HepG2 (cell line): ENCODE results near the gene OR1S2. TPM values are rescaled to one million over a fixed set of nuclear protein-coding genes. Genes with fewer than 3 reads are reported as not detected.

Source experiments
- ARID2 ChIP-seq: sonication (generic); formaldehyde crosslinking; IDR thresholded peaks from 2 replicates; pipeline ENCODE4 v1.8.1; 2022; ENCODE audit warnings: mild to moderate bottlenecking, missing genetic modification reagents, borderline replicate concordance
- GABPB1 ChIP-seq: IDR thresholded peaks from 2 replicates; pipeline ENCODE4 v1.6.1; 2016; ENCODE audit warnings: mild to moderate bottlenecking, missing genetic modification reagents, moderate library complexity, missing compliant biosample characterization
- HHEX ChIP-seq: IDR thresholded peaks from 2 replicates; pipeline ENCODE4 v1.6.1; 2016; ENCODE audit warnings: control low read depth
- HMG20B ChIP-seq: conservative IDR thresholded peaks from 2 replicates; pipeline ENCODE4 v1.6.1; 2016; ENCODE audit warnings: missing genetic modification reagents, missing compliant biosample characterization
- HNRNPUL1 ChIP-seq: fragments of 200-400 bp; formaldehyde crosslinking; IDR thresholded peaks from 2 replicates; pipeline ENCODE4 v1.6.1; 2017; ENCODE audit warnings: low read depth, mild to moderate bottlenecking, low read length, moderate library complexity
- KLF9 ChIP-seq: IDR thresholded peaks from 2 replicates; pipeline ENCODE4 v1.6.1; 2016; ENCODE audit warnings: low read depth
- MED1 ChIP-seq: sonication (generic); formaldehyde crosslinking; IDR thresholded peaks from 2 replicates; pipeline ENCODE4 v1.4.0; 2020; ENCODE audit warnings: missing genetic modification reagents
- PAF1 ChIP-seq: IDR thresholded peaks from 2 replicates; pipeline ENCODE4 v1.6.1; 2016; ENCODE audit warnings: missing genetic modification reagents, missing compliant biosample characterization
- ZNF205 ChIP-seq: IDR thresholded peaks from 2 replicates; pipeline ENCODE4 v1.6.1; 2018; ENCODE audit warnings: missing biosample characterization, missing genetic modification reagents
- ZNF263 ChIP-seq: sonication (generic); formaldehyde crosslinking; IDR thresholded peaks from 2 replicates; pipeline ENCODE4 v1.4.0; 2020; ENCODE audit warnings: missing genetic modification reagents
- ZNF318 ChIP-seq: sonication (generic); formaldehyde crosslinking; IDR thresholded peaks from 2 replicates; pipeline ENCODE4 v1.4.0; 2020; ENCODE audit warnings: mild to moderate bottlenecking, missing genetic modification reagents
- ZNF776 ChIP-seq: sonication (generic); formaldehyde crosslinking; IDR thresholded peaks from 2 replicates; pipeline ENCODE4 v1.4.0; 2020; ENCODE audit warnings: mild to moderate bottlenecking, missing genetic modification reagents
- ZUFSP ChIP-seq: sonication (generic); formaldehyde crosslinking; IDR thresholded peaks from 2 replicates; pipeline ENCODE4 v1.9.0; 2021; ENCODE audit warnings: missing genetic modification reagents, mild to moderate bottlenecking, borderline replicate concordance
- polyA plus RNA-seq, 8 experiments: library from polyadenylated mRNA; depleted of rRNA in 3 of 8; stranded (reverse) in 7 of 8; unstranded in 1 of 8; fragments of >200 nt; fragmentation: Illumina TruSeq in 4 of 8; extraction: Trizol in 4 of 8; gene quantifications; 2 replicates each; pipeline versions ENCODE4 v1.2.1 to v1.2.3, GENCODE V29; 2011 to 2016; ENCODE audit warnings: low read depth in 4 of 8, missing spikeins in 1 of 8, mixed read lengths in 1 of 8; ENCODE audit not compliant: insufficient read depth in 1 of 8
- total RNA-seq, 5 experiments: library from RNA; depleted of rRNA; stranded (reverse); fragments of >200 nt; fragmentation: Illumina TruSeq; extraction: Trizol; gene quantifications; 2 replicates each; pipeline ENCODE4 v1.2.3, GENCODE V29; 2016; ENCODE audit warnings: low read depth in 1 of 5
- TF ChIP-seq, protein P1 (sequence below): sonication (generic); formaldehyde crosslinking; IDR thresholded peaks from 2 replicates; pipeline ENCODE4 v1.5.0; 2020; ENCODE audit warnings: missing genetic modification reagents
- TF ChIP-seq, protein P2 (sequence below): sonication (generic); formaldehyde crosslinking; IDR thresholded peaks from 2 replicates; pipeline ENCODE4 v1.8.0; 2022; ENCODE audit warnings: missing genetic modification reagents, mild to moderate bottlenecking, borderline replicate concordance
- TF ChIP-seq, protein P3 (sequence below): sonication (generic); formaldehyde crosslinking; IDR thresholded peaks from 2 replicates; pipeline ENCODE4 v1.8.0; 2022; ENCODE audit warnings: missing genetic modification reagents, mild to moderate bottlenecking, moderate library complexity, borderline replicate concordance

The OR1S2 gene
- total and polyA plus RNA-seq, 2 of the 13 experiments (the other 11 are each of a cell fraction or from before 2014, with no cell fraction given) = not detected

GRCh38 chr11:58165504-58166106 lies 38.3 kb downstream of the OR1S2 start (continued):
- no peak for TF ChIP-seq ZNF318
- TF ChIP-seq, protein P1, sequence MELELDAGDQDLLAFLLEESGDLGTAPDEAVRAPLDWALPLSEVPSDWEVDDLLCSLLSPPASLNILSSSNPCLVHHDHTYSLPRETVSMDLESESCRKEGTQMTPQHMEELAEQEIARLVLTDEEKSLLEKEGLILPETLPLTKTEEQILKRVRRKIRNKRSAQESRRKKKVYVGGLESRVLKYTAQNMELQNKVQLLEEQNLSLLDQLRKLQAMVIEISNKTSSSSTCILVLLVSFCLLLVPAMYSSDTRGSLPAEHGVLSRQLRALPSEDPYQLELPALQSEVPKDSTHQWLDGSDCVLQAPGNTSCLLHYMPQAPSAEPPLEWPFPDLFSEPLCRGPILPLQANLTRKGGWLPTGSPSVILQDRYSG = no peak
- TF ChIP-seq MED1 (CRISPR knock-in tag) = peak; percentile 80
- no peak for TF ChIP-seq ARID2 (CRISPR knock-in tag)
- TF ChIP-seq HMG20B (CRISPR knock-in tag) = peak; percentile 80; the same call in 1 of the 2 replicates
- no peak for TF ChIP-seq KLF9
- no peak for TF ChIP-seq PAF1
- TF ChIP-seq ZNF776 = no peak
- TF ChIP-seq HHEX (CRISPR knock-in tag) = peak; percentile 85
- TF ChIP-seq, protein P2, sequence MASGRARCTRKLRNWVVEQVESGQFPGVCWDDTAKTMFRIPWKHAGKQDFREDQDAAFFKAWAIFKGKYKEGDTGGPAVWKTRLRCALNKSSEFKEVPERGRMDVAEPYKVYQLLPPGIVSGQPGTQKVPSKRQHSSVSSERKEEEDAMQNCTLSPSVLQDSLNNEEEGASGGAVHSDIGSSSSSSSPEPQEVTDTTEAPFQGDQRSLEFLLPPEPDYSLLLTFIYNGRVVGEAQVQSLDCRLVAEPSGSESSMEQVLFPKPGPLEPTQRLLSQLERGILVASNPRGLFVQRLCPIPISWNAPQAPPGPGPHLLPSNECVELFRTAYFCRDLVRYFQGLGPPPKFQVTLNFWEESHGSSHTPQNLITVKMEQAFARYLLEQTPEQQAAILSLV = no peak
- TF ChIP-seq, protein P3, sequence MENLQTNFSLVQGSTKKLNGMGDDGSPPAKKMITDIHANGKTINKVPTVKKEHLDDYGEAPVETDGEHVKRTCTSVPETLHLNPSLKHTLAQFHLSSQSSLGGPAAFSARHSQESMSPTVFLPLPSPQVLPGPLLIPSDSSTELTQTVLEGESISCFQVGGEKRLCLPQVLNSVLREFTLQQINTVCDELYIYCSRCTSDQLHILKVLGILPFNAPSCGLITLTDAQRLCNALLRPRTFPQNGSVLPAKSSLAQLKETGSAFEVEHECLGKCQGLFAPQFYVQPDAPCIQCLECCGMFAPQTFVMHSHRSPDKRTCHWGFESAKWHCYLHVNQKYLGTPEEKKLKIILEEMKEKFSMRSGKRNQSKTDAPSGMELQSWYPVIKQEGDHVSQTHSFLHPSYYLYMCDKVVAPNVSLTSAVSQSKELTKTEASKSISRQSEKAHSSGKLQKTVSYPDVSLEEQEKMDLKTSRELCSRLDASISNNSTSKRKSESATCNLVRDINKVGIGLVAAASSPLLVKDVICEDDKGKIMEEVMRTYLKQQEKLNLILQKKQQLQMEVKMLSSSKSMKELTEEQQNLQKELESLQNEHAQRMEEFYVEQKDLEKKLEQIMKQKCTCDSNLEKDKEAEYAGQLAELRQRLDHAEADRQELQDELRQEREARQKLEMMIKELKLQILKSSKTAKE = peak; percentile 67; the same call in 1 of the 2 replicates
- peak; percentile 89 for TF ChIP-seq ZNF205 (CRISPR knock-in tag)
- no peak for TF ChIP-seq ZUFSP
- TF ChIP-seq ZNF263 (CRISPR knock-in tag) = no peak
- TF ChIP-seq HNRNPUL1 = no peak
- TF ChIP-seq GABPB1 (CRISPR knock-in tag) = no peak
